GM12873 (cell line): ENCODE measurements around the gene B3GALT6.

ENCODE experiments used
- TF ChIP-seq, protein P1 (sequence below): IDR thresholded peaks from 2 replicates; pipeline ENCODE4 v1.5.1; 2012; ENCODE audit warnings: low read depth, mild to moderate bottlenecking, moderate library complexity, low read length, control low read depth; ENCODE audit not compliant: insufficient read depth; ENCODE audit errors: missing control alignments

Gene B3GALT6

GRCh38 chr1:1256956-1257871 is 25.2 kb downstream of the B3GALT6 start:
- TF ChIP-seq, protein P1, sequence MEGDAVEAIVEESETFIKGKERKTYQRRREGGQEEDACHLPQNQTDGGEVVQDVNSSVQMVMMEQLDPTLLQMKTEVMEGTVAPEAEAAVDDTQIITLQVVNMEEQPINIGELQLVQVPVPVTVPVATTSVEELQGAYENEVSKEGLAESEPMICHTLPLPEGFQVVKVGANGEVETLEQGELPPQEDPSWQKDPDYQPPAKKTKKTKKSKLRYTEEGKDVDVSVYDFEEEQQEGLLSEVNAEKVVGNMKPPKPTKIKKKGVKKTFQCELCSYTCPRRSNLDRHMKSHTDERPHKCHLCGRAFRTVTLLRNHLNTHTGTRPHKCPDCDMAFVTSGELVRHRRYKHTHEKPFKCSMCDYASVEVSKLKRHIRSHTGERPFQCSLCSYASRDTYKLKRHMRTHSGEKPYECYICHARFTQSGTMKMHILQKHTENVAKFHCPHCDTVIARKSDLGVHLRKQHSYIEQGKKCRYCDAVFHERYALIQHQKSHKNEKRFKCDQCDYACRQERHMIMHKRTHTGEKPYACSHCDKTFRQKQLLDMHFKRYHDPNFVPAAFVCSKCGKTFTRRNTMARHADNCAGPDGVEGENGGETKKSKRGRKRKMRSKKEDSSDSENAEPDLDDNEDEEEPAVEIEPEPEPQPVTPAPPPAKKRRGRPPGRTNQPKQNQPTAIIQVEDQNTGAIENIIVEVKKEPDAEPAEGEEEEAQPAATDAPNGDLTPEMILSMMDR = no peak

- TF ChIP-seq, protein P1 = no peak
Measured at GRCh38 chr1:1259119-1259488, 27.1 kb downstream of the B3GALT6 start.

DNA sequence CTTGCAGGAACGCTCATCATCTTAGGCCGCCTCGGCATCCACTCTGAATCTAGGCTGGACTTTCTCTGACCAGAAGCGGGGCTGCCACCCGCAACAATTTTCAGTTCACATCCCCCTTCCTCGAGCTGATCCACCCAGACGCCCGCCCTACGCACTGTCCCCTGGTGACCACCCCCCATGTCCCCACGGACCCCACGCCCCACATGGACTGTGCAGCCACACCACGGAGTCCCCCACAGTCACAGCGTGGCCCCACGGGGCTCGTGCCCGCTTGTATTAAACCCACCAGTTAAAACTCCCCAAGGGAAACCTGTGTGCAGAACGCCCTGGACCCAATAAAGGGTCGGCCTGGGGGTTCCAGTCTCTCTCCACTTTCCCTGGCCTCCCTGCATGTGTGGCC is 27.5 kb downstream of the B3GALT6 start:
- TF ChIP-seq, protein P1 = no peak

GRCh38 chr1:1259951-1260600 is 28.0 kb downstream of the B3GALT6 start:
- TF ChIP-seq, protein P1 = no peak

- TF ChIP-seq, protein P1 = no peak
Measured at GRCh38 chr1:1260843-1261560, 29.0 kb downstream of the B3GALT6 start.

- TF ChIP-seq, protein P1 = no peak
Measured at GRCh38 chr1:1262071-1262470, 30.0 kb downstream of the B3GALT6 start.

- TF ChIP-seq, protein P1 = no peak
Measured at GRCh38 chr1:1262758-1263157, 30.7 kb downstream of the B3GALT6 start.
